NB4 (cell line): Measurements from ENCODE around the gene TIAM2.
"Not testable (repeated sequence)": the region's sequence is repeated elsewhere in the genome, so short reads cannot be mapped to it uniquely, and the experiment has no call there.

ENCODE experiments used
- DNase-seq: peaks from one replicate; pipeline ENCODE4 v3.0.0; 2010; ENCODE audit warnings: low read depth
- H3K4me3 ChIP-seq: one replicate; pipeline ENCODE4 v1.5.1; 2011; ENCODE audit warnings: mild to moderate bottlenecking, low read depth, low read length, moderate library complexity
- CTCF ChIP-seq: IDR thresholded peaks from one replicate; pipeline ENCODE4 v1.5.1; 2012; ENCODE audit warnings: low read depth, low read length
- MYC ChIP-seq: IDR thresholded peaks from 2 replicates; pipeline ENCODE4 v1.6.1; 2011; ENCODE audit warnings: low read depth, low read length
- POLR2A ChIP-seq: IDR thresholded peaks from 2 replicates; pipeline ENCODE4 v1.6.1; 2011; ENCODE audit warnings: mild to moderate bottlenecking; ENCODE audit not compliant: insufficient read length; ENCODE audit errors: extremely low read depth
- TF ChIP-seq, protein P1 (sequence below): IDR thresholded peaks from 2 replicates; pipeline ENCODE4 v1.6.1; 2011; ENCODE audit warnings: low read depth, low read length

Gene TIAM2

DNA sequence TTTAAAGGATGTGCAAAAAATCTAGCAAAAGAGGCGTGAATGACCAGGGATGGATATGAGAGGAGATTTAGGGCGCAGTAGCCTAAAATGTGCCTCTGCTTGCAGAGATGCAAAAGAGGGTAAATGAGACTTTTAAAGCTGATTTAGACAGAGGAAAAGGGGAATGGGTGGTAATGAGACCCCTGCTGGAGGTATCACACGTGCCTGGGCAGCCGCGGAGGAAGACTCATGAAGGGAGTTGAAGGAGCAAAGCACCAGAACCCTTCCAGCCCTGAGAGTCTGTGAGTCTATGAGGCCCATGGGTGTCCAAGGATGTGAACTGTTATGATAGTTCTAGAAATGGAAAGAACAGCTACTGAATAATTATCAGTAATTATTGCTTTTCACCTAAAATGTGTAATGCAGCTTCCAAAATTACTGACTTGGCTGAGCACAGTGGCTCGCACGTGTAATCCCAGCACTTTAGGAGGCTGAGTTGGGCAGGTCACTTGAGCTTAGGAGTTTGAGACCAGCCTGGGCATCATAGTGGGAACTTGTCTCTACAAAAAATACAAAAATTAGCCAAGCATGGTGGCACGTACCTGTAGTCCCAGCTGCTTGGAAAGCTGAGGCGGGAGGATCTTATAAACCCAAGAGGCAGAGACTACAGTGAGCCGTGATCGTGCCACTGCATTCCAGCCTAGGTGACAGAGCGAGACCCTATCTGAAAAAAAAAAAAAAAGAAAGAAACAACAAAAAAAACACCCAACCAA, 38.2 kb upstream of the TIAM2 start:
- DNase-seq = no peak
- no peak overlapping the region for H3K4me3 ChIP-seq
- TF ChIP-seq POLR2A (no peak), MYC (no peak), CTCF (no peak)
- TF ChIP-seq, protein P1, sequence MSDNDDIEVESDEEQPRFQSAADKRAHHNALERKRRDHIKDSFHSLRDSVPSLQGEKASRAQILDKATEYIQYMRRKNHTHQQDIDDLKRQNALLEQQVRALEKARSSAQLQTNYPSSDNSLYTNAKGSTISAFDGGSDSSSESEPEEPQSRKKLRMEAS = no peak

DNA sequence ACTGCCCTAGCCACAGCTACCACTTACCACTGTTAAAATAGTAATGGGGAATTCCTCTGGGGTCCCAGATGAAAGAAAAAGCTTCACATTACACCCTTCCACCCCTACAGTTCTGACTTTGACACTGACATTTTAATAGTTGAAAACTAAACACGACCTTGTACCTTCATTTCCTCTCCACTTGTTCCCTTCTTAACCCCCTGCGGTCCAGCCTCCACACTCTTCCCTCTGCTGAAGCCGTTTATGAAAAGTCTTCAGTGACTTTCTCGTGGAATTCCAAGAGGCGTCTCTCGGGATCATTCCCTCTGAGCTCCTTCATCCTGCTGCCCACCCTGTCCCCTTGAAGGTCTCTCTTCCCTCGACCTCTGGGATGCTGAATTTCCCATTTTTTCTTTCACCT, 36.6 kb upstream of the TIAM2 start:
- no peak for DNase-seq
- TF ChIP-seq, protein P1 = no peak
- no peak for TF ChIP-seq POLR2A
- TF ChIP-seq CTCF = no peak
- no peak for TF ChIP-seq MYC

GRCh38 chr6:154960299-154960843, 34.7 kb upstream of the TIAM2 start:
- H3K4me3 ChIP-seq = no peak overlapping the region
- TF ChIP-seq CTCF = no peak
- no peak for TF ChIP-seq MYC
- TF ChIP-seq POLR2A = no peak
- TF ChIP-seq, protein P1 = no peak
- DNase-seq = no peak

More for the DNA sequence above, 36.6 kb upstream of the TIAM2 start:
- no peak overlapping the region for H3K4me3 ChIP-seq

DNA sequence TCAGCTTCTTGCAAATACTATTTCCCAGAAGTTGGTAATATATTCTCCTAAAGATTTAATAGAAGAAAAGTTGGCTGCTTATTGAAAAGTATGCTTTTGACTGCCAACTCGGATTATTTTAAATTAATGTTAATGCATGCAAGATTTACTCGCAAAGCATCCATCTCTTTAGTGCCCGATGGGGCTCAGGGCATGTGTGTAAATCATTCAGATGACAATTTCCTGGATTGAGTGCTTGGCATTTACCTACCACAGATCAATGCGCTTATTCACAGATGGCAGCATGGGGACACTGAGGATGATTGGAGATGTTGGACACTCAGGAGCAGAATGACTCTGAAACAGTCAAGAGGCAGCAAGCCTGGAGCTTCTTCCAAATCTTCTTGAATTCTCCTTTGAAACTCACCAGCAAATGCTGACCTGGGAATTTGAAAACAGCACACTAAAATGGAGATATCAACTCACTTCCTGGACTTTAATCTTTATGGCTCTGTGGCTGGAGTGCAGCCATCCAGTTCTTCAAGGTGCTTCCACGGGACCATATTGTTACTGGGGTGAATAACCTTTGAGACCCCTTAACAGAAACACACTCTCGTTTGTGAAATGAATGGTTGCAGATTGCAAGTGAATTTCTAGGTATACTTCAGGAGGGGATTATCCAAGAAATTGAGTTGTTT, 34.1 kb upstream of the TIAM2 start:
- no peak for TF ChIP-seq MYC
- no peak for TF ChIP-seq CTCF
- TF ChIP-seq, protein P1 = no peak
- TF ChIP-seq POLR2A = no peak
- DNase-seq = no peak
- no peak overlapping the region for H3K4me3 ChIP-seq

DNA sequence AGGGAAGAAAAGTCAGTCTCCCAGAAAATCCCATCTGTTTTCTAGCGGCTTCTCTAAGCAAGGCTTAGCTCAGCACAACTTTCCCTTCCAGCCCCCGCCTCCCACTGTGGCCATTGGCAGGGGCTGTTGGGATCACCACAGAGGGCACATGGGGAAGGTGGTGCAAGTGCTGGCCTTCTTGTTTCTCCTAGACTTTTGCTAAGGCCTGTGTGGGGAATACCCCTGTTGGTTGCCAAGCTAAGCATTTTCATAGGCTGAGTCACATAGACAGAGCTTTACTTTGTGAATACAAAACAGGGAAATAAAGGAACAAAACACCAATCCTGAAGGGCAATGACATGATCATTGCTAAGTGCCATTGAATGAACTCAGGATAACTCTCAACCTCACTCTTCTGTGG, 32.4 kb upstream of the TIAM2 start:
- DNase-seq = no peak
- no peak overlapping the region for H3K4me3 ChIP-seq
- no peak for TF ChIP-seq POLR2A
- no peak for TF ChIP-seq MYC
- TF ChIP-seq CTCF = no peak
- TF ChIP-seq, protein P1 = no peak

DNA sequence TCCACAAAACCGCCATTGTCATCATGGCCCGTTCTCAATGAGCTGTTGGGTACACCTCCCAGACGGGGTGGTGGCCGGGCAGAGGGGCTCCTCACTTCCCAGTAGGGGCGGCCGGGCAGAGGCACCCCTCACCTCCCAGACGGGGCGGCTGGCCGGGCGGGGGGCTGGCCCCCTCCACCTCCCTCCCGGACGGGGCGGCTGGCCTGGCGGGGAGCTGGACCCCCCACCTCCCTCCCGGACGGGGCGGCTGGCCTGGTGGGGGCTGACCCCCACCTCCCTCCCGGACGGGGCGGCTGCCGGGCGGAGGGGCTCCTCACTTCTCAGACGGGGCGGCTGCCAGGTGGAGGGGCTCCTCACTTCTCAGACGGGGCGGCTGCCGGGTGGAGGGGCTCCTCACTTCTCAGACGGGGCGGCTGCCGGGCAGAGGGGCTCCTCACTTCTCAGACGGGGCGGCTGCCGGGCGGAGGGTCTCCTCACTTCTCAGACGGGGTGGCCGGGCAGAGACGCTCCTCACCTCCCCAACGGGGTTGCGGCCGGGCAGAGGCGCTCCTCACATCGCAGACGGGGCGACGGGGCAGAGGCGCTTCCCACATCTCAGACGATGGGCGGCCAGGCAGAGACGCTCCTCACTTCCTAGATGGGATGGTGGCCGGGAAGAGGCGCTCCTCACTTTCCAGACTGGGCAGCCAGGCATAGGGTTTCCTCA, 28.9 kb upstream of the TIAM2 start:
- not testable (repeated sequence) for DNase-seq, H3K4me3 ChIP-seq
